SU-DHL-6 (cell line): ENCODE results near the gene LILRB2.

Source experiments
- H2AFZ ChIP-seq: fragments of 200-600 bp; sonication (generic); 2 replicates; pipeline ENCODE4 v1.6.1; 2014; ENCODE audit warnings: low read depth, mild to moderate bottlenecking, moderate library complexity, mixed read lengths, antibody characterized with exemption, low read length; ENCODE audit not compliant: severe bottlenecking
- H3F3A ChIP-seq: fragments of 200-600 bp; shearing (Covaris generic); 2 replicates; pipeline ENCODE4 v1.6.0; 2016; ENCODE audit warnings: antibody characterized with exemption, mild to moderate bottlenecking; ENCODE audit not compliant: insufficient read depth
- H3K27ac ChIP-seq: fragments of 200-600 bp; sonication (generic); 2 replicates; pipeline ENCODE4 v1.5.1; 2016; ENCODE audit warnings: low read depth, mild to moderate bottlenecking, low read length, moderate library complexity, mixed read lengths
- H3K27me3 ChIP-seq: fragments of 200-600 bp; sonication (generic), shearing (Covaris generic); 2 replicates; pipeline ENCODE4 v1.6.0; 2014; ENCODE audit warnings: mild to moderate bottlenecking, low read length
- H3K36me3 ChIP-seq: fragments of 200-600 bp; sonication (generic); 2 replicates; pipeline ENCODE4 v1.6.1; 2014; ENCODE audit warnings: mild to moderate bottlenecking, low read length, mixed read lengths
- H3K4me2 ChIP-seq: fragments of 300-600, 200-600 bp; shearing (Covaris generic), sonication (generic); 2 replicates; pipeline ENCODE4 v1.6.0; 2014; ENCODE audit warnings: low read length, low read depth, mild to moderate bottlenecking; ENCODE audit not compliant: poor library complexity, severe bottlenecking
- H3K4me3 ChIP-seq: fragments of 200-600 bp; sonication (generic); 2 replicates; pipeline ENCODE4 v1.5.1; 2014; ENCODE audit warnings: antibody characterized with exemption, low read length, mild to moderate bottlenecking, mixed read lengths; ENCODE audit not compliant: insufficient read depth, poor library complexity, severe bottlenecking
- H3K79me2 ChIP-seq: fragments of 200-600 bp; sonication (generic); 2 replicates; pipeline ENCODE4 v1.6.1; 2014; ENCODE audit warnings: mild to moderate bottlenecking, low read length, moderate library complexity; ENCODE audit not compliant: insufficient read depth
- H3K9ac ChIP-seq: fragments of 200-600 bp; sonication (generic); 2 replicates; pipeline ENCODE4 v1.7.0; 2014; ENCODE audit warnings: mild to moderate bottlenecking, low read length
- H3K9me2 ChIP-seq: fragments of 200-600 bp; sonication (generic); replicated peaks from 2 replicates; pipeline ENCODE4 v1.6.1; 2014; ENCODE audit warnings: low read length; ENCODE audit not compliant: insufficient read depth
- H3K9me3 ChIP-seq: fragments of 200-600 bp; sonication (generic); 2 replicates; pipeline ENCODE4 v1.6.1; 2014; ENCODE audit warnings: low read length, mixed read lengths; ENCODE audit not compliant: insufficient read depth
- H4K20me1 ChIP-seq: fragments of 200-600 bp; sonication (generic); 2 replicates; pipeline ENCODE4 v1.6.1; 2014; ENCODE audit warnings: low read depth, mild to moderate bottlenecking, antibody characterized with exemption, low read length, moderate library complexity, mixed read lengths
- CTCF ChIP-seq: fragments of 200-600 bp; sonication (generic); IDR thresholded peaks from one replicate; pipeline ENCODE4 v1.5.1; 2017; ENCODE audit warnings: antibody characterized with exemption, mild to moderate bottlenecking, low read length, moderate library complexity; ENCODE audit not compliant: insufficient read depth, poor library complexity, severe bottlenecking
- EZH2phosphoT487 ChIP-seq: fragments of 200-600 bp; sonication (generic), shearing (Covaris generic); conservative IDR thresholded peaks from 2 replicates; pipeline ENCODE4 v1.6.1; 2018; ENCODE audit warnings: mild to moderate bottlenecking, antibody characterized with exemption, low read length, moderate library complexity, mixed read lengths

The LILRB2 gene

GRCh38 chr19:54271106-54271505 is 9.8 kb downstream of the LILRB2 start:
- H3K9me2 ChIP-seq = no peaks in the 10 kb centered on the region
- no peak overlapping the region for H3K4me3 ChIP-seq
- H3K79me2 ChIP-seq = no peaks in the 10 kb centered on the region
- TF ChIP-seq EZH2phosphoT487 (no peak), CTCF (no peak)
- no peaks in the 10 kb centered on the region for H3K9me3 ChIP-seq
- H3K27ac ChIP-seq = no peak overlapping the region
- H2AFZ ChIP-seq = no peak overlapping the region
- no peaks in the 10 kb centered on the region for H3K27me3 ChIP-seq
- H3K4me2 ChIP-seq = no peak overlapping the region
- H4K20me1 ChIP-seq = no peaks in the 10 kb centered on the region
- no peaks in the 10 kb centered on the region for H3K36me3 ChIP-seq
- no peak overlapping the region for H3K9ac ChIP-seq
- no peaks in the 10 kb centered on the region for H3F3A ChIP-seq

GRCh38 chr19:54268936-54269335 is 12.0 kb downstream of the LILRB2 start:
- Histone ChIP-seq H3K27me3 (no peaks in the 10 kb centered on the region), H3K79me2 (no peaks in the 10 kb centered on the region), H3K9me3 (no peaks in the 10 kb centered on the region), H3K9ac (no peak overlapping the region), H3K4me2 (no peak overlapping the region), H2AFZ (no peak overlapping the region), H3F3A (no peaks in the 10 kb centered on the region), H3K36me3 (no peaks in the 10 kb centered on the region), H3K4me3 (no peak overlapping the region), H3K27ac (no peak overlapping the region), H4K20me1 (no peaks in the 10 kb centered on the region), H3K9me2 (no peaks in the 10 kb centered on the region)
- TF ChIP-seq EZH2phosphoT487 (no peak), CTCF (no peak)

GRCh38 chr19:54266133-54266532 is 14.8 kb downstream of the LILRB2 start:
- no peak overlapping the region for H2AFZ ChIP-seq
- no peaks in the 10 kb centered on the region for H4K20me1 ChIP-seq
- no peak overlapping the region for H3K27ac ChIP-seq
- no peaks in the 10 kb centered on the region for H3K79me2 ChIP-seq
- H3K9me3 ChIP-seq = no peaks in the 10 kb centered on the region
- no peak overlapping the region for H3K4me2 ChIP-seq
- no peaks in the 10 kb centered on the region for H3K36me3 ChIP-seq
- TF ChIP-seq EZH2phosphoT487 (no peak), CTCF (peak; percentile 46)
- no peak overlapping the region for H3K4me3 ChIP-seq
- H3K9ac ChIP-seq = no peak overlapping the region
- no peaks in the 10 kb centered on the region for H3K27me3 ChIP-seq
- H3F3A ChIP-seq = no peaks in the 10 kb centered on the region
- H3K9me2 ChIP-seq = no peaks in the 10 kb centered on the region

GRCh38 chr19:54262470-54262869 is 18.4 kb downstream of the LILRB2 start:
- Histone ChIP-seq H3F3A (no peaks in the 10 kb centered on the region), H3K79me2 (no peaks in the 10 kb centered on the region), H3K27ac (no peak overlapping the region), H3K9me3 (no peaks in the 10 kb centered on the region), H3K9ac (no peak overlapping the region), H3K9me2 (no peaks in the 10 kb centered on the region), H3K27me3 (no peaks in the 10 kb centered on the region), H2AFZ (no peak overlapping the region), H3K4me3 (no peak overlapping the region), H3K4me2 (no peak overlapping the region), H4K20me1 (no peaks in the 10 kb centered on the region), H3K36me3 (no peaks in the 10 kb centered on the region)
- TF ChIP-seq CTCF = no peak
- no peak for TF ChIP-seq EZH2phosphoT487
